HG03571 (cell line): ENCODE data around the gene PLAC8.
"Not testable (repeated sequence)": the region's sequence is repeated elsewhere in the genome, so short reads cannot be mapped to it uniquely, and the experiment has no call there.

Experiments used
- ATAC-seq: cut with Tn5 transposase; IDR thresholded peaks from one replicate; pipeline ENCODE4 v1.9.1; 2021; ENCODE audit not compliant: unreplicated experiment

Gene PLAC8, protein sequence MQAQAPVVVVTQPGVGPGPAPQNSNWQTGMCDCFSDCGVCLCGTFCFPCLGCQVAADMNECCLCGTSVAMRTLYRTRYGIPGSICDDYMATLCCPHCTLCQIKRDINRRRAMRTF

DNA sequence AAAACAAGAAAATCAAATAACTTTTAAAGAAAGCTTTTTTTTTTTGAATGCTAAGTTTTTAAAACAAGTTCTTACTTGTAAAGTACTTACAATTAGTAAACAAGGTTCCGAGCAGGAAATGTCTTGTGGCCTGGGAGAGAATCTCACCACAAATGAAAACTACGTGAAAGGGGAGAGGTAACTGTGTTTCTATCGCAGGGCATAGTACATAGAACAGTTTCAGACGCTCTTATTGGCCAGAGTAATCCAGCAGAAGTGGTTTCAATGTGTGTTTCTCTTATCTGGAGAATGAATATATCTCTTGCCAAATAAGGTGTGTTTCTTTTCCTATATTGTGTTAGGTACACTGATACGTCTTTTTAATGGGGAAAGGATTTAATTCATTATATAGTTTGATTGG is at the start of gene PLAC8:
TSS of gene PLAC8 (minus strand) at position 154 of the 400 bp plus-strand sequence. CDS start 6,808 bp downstream, outside the sequence.
- peak; percentile 40 for ATAC-seq

DNA sequence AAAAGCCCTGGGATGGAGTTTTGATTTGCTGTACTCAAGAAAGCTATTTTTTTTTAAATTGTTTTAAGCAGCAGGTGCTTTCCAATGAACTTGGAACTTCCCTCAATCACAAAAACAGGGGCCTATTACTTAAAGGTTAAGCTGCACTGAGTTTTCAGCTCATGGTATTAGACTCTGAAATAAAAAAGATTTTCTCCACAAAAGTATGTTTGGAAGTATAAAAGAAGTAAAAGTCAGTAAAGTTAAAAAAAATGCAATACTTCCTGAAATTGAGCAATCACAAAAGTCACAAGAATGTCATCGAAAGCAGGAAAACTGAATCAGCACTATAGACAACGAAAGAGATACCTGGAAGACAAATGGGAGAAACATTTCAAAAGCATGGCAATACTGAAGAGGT is 38.9 kb upstream of the PLAC8 start:
- no peak for ATAC-seq

DNA sequence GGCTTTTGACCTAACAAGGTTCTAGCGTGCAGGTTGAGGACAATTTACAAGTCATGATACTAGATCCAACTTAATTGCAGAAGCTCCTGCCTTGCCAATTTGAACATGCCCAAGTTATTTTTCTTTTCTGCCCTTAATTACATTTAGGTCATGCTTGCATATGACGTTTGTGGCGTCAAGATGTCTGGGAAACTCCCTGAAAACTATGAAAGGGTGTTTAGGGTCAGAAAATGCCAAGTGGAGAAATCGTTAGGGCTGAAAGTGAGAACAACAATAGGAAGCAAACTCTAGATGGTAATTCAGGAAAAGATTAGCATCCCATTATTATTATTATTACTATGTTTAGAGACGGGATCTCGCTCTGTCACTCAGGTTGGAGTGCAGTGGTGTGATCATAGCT is 38.2 kb upstream of the PLAC8 start:
- no peak for ATAC-seq

DNA sequence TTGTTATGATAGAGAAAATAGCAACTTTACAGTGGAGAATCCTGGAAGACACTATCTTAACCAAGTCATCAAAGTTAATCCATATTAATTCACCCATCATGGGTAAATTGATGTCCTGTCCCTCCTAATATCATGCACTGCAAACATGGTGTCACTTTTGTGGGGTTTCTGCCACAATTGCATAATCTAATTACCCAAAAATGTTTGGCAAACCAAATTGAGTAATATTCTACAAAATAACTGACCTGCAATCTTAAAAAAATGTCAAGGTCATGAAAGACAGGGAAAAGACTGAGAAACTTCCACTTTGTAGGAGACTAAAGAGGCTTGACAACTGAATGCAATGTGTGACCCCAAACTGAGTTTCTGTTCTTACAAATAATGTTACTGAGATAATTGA is 37.1 kb upstream of the PLAC8 start:
- ATAC-seq: no peak

DNA sequence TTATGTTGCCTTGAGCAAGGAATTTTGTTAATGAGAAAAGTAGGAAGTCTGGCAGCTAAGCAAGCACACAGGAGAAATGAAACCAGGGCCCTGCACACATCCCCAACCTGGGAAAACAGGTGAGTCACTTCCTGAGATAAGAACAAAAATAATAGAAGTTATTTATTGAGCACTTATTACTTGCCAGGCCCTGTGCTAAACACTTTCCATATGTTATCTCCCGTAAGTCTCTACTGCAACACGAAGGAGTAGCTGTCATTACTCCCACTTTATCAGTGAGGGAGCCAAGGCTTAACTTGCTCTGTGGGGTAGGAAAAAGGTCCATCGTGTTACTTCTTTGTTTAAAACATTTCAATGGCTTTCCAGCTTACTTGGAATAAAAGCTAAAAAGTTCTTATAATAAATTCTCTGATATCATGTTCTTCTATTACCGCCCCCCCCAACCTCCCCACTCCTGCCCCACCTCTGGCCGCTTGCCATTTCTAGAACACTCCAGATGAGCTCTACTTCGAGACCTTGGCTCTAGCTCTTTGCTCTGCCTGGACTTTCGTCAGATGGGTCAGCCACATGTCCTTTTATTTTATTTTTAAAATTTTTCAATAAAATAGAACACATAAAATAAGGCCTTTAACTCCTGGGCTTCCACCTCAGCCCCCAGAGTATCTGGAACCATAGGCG is 36.3 kb upstream of the PLAC8 start:
- no peak for ATAC-seq

DNA sequence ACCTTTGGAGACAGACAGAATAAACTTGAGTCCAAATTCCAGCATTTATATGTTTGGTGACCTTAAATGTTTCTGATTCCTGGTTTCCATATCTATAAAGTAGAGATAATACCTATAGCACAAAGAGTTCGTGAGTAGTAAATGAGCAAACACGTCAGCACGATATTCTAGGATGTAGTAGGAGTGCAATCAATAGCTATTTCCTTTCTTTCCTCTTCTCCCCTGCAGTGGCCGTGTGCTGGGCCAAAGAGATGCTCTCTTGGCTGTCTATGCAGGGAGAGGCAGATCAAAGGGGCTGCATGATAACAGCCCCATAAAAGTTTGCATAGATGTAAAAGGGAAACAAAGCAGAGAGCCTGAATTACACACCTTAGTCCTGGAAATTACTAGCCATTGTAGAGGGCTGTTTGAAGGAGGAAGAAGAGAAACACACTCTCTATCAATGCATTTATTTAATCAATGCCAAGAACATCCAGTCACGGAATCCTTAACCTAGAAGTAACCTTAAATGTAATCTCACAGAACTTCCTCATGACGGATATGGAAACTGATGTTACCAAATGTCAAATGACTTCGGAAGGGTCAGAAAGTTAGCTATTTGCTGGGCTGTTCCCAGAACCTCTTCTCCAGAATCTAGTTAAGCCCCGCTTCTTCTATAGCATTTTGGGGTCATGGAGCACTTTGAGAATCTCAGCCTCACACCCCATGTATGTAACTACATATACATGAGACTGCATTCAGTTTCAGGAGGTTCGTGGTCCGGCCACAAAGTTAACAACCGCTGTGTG is 35.5 kb upstream of the PLAC8 start:
- ATAC-seq: no peak

DNA sequence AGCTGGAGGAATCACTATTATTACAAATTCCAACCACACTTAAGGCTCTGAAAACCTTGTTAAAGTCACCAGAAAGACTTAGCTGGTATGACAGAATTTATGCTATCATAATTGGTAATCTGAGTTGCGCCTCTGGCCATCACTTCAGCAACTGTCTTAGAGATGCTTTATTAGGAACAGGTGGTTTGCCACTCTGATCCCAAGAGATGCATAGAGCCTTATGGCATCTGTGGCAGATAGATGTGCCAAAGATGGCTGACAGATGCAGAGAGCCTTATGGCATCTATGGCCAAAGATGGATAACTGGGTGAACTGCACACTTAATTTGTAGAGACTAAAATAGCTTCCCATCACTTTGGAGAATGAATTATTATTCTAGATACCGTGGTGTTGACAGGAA is 32.3 kb upstream of the PLAC8 start:
- ATAC-seq: no peak

DNA sequence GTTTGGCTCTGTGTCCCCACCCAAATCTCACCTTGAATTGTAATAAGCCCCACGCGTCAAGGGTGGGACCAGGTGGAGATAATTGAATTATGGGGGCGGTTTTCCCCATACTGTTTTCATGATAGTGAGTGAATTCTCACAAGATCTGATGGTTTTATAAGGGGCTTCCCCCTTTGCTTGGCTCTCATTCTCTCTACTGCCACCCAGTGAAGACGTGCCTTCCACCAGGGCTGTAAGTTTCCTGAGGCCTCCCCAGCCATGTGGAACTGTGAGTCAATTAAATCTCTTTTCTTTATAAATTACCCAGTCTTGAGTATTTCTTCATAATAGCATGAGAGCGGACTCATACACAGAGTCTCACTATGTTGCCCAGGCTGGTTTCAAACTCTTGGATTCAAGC is 31.2 kb upstream of the PLAC8 start:
- ATAC-seq: not testable (repeated sequence)

DNA sequence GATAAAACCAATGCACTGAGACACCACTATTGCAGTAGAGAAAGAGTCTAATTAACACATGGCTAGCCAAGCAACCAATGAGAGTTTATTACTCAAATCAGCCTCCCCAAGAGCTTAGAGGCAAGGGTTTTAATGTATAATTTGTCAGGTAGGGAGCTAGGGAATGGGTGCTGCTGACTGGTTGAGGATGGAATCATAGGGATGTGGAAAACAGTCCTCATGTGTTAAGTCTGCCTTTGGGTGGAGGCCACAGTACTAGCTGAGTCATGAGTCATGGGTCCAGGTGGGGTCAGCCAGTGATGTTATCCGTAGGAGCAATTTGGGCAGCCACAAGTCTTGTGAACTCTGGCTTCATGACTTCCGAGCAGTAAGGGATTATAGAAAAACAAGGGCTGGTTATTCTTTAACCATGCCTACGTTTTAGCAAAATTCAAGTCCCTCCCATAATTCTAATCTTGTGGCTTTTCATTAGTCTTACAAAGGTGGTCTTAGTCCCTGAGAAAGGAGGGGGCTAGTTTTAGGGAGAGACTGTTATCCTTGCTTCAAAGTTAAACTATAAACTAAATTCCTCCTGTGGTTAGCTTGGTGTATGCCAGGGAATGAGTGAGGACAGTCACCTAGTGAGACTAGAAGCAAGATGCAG is 25.1 kb upstream of the PLAC8 start:
- no peak for ATAC-seq

DNA sequence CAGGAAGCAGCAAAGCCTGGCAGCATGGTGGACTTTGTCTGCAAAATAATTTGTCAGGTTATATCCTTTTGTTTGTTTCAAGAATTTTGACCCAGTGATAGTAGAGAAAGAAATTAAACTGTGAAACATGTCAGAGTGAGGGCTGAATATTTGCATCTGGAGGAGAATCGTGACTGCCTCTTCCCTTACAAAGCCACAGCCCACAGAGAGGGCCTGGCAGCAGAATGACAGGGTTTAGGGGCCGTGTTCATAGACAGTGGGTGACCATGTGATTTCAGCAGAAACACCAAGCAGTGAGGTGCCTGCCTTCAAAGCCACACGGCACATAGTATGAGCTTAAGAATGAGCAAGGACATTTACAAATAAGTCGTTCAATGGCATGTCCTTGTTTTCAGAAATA is 24.4 kb upstream of the PLAC8 start:
- no peak for ATAC-seq

DNA sequence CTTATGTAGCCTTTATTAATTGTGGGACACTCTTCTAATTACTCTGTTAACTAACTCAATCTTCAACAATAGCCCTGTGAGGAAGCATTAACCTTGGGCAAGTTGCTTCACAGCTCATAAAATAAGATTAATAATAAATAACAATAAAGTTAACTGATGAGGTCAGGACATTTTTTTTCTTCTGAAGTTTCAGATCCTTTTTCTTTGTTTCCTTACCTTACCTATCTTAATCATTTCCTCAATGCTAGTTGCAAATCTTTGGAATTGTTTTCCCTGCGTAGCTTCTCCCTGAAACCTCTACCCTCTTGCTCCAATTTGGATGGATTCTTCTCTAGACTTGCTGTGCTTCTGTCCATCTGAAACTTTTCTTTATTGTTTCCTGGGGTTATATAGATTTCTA is 17.5 kb upstream of the PLAC8 start:
- ATAC-seq: no peak

DNA sequence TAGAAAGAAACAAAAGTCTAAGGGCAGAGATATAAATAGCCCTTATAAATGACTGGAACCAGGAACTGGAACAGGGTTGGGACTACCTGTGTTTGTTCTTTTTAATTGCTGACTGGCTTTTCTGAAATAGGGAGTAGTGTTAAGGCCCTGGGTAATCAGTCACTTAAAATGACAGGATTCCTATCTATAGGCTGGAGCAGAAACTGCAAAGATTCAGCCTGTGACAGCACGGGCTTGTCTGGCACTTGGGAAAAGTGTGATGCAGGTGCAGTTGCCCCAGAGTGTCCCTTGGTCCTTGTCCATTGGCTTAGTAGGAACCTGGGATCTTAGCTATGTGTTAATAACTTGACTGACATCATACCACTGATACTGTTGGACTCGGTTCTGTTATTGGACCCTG is 14.7 kb upstream of the PLAC8 start:
- ATAC-seq: no peak

DNA sequence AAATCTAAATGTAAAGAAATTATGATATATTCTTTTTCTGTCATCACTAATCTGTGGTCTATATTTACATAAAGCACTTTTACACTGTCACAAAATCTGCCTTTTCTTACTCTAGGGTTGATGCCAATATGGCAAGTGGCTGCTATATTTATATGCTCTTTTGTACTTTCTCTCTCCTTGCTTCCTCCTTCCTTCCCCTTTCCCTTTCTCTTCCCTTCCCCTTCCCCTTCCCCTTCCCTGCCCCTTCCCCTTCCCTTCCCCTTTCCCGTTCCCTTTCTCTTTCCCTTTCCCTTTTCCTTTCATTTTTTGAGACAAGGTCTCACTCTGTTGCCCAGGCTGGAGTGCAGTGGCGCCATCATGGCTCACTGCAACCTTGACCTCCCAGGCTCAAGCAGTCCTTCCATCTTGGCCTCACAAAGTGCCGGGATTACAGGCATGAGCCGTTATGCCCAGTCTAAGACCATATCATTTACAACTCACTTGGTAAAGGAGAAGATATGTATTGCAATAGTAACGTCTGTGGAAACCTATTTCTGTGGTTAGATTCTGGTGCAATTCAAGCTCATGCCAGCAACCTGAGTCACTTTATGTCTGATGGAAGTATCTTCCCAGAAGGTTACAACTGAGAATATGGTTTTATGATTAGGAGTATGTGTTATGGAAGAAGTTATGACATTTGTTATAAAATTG is 13.9 kb upstream of the PLAC8 start:
- no peak for ATAC-seq

DNA sequence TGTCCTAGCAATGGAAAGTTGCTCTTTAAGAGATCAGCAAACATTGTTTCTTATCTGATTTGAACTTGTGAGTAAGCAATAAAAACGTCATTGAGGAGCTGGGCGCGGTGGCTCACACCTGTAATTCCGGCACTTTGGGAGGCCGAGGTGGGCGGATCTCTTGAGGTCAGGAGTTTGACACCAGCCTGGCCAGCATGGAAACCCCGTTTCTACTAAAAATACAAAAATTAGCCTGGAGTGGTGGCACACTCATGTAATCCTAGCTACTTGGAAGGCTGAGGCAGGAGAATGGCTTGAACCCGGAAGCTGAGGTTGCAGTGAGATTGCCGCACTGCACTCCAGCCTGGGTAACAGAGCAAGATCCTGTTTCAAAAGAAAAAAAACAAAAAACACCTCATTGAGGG is 11.2 kb upstream of the PLAC8 start:
- no peak for ATAC-seq

DNA sequence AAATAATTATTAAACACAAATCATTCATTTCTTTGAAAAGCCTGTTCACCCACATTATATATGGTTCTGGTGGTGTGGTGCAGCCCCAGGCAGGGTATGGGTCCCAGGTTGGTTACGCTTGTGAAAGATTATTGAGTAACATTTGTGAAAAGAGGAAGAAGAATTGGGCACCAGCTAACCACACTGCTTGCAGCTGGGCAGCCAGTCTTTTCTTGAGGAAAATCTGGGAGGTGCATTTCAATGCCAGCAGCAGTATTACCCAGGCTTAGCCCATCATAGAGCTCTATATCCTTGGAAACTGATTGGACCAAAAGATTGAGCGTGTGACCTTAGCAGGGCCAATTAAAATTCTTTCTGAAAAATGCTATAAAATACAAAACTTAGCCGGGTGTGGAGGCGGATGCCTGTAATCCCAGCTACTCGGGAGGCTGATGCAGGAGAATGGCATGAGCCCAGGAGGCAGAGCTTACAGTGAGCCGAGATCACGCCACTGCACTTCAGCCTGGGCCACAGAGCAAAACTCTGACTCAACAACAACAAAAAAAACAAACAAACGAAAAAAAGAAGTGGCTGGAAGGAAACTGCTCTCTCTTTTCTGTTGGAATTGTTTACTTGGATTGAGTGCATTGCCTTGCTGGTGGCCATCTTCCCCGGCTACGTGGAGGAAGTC is 9.7 kb upstream of the PLAC8 start:
- ATAC-seq: peak; percentile 63

DNA sequence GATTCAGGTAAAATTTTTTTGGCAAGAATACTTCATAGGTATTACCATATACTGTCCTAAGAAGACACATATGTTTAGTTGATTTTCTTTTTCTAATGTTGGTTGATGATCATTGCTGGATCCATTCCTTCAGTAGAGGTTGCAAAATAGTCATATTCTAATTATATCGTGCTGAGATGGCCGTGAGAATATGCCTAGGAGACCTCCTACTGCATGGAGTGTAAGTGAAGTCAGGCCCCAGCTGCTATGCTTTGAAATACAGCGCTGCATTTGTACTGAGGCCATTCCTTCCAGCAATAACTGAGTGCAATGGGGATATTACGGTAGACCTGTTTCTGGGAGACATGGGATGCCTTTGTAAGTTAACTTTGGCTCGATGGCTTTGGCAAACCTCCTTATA is 6.7 kb upstream of the PLAC8 start:
- ATAC-seq: no peak

DNA sequence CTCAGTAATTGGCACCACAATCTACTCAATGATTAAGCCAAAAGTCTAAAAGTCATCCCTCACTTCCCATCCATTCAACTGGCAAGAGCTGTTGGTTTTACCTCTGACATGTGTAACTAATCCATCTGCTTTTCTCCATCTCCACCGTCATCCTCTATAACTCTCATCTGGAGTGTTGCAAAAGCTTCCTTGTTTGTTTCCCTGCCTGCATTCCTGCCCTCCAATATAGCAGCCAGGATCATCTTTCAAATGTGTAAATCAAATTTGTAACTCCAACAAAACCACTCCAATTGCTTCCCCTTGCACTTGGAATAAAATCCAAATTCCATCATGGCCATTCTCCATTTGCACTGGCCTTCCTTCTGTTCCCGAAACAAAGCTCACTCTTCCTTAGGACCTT is 4.3 kb upstream of the PLAC8 start:
- ATAC-seq: no peak

DNA sequence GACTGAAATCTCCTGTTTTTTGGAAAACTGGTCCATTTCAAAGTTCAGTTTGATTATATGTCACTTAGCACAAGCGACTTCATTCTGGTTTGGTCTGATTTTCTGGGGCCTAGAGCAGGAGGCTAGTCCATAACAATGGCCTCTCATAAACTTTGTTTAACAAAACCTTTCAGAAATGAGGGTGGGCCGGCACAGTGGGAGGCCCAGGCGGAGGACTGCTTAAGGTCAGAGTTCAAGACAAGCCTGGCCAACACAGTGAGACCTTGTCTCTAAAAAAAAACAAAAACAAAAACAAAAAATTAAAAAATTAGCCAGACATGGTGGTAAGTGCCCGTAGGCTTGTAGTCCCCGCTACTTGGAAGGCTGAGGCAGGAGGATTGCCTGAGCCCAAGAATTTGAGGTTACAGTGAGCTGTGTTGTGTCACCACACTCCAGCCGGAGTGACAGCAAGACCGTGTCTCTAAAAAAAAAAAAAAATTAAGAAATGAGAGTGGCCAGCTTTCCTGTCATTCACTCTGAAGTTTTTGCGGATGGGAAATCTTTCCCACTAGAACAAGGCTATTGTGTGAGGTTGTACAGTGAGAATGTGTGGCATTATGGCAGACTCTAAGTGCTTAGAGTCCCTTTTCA is 1.2 kb upstream of the PLAC8 start:
- ATAC-seq: no peak

DNA sequence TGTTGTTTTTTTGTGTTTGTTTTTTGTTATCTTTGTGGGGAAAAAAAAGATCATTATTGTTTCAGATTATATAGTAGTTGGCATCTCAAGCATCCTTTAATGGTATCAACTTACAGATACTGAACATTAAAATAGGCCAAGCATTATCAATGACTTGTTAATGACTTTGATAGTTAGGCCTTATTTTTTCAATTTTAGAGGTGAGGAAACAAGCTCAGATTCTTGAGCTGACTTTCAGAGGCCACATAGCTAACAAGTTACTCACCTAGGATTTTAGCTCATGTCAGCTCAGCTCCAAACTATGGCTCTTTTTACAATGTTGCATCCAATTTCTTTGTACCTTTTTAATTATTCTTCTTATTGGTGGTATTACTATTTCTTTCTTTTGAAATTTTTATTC is 471 bp upstream of the PLAC8 start:
- ATAC-seq: no peak

DNA sequence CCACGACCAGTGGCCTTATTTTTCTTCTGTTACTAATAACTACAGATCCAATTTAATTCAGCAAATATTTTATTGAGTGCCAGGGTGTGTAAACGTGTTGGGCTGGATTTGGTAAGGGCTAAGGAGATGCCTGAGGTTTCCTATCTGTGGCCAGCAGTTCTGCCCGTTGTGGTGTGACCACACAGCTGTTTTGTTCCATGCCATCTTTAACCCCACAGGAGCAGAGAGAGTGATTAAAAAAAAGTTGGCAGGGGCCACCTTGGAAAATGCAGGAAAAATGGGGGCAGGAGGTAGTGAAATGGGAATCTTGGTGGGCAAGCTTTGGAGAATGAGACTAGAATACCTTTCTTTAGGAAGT is 1.1 kb downstream of the PLAC8 start:
- no peak for ATAC-seq
